GM15510 (cell line): ENCODE measurements around the gene LAMC1.

Experiments used
- POLR2A ChIP-seq: IDR thresholded peaks from 3 replicates; pipeline ENCODE4 v1.6.1; 2011; ENCODE audit warnings: borderline replicate concordance; ENCODE audit not compliant: insufficient read length; ENCODE audit errors: extremely low read depth

The LAMC1 gene

GRCh38 chr1:183075861-183076260 lies 52.6 kb downstream of the LAMC1 start:
- no peak for TF ChIP-seq POLR2A

- no peak for TF ChIP-seq POLR2A
Measured at GRCh38 chr1:183077097-183077496, 53.9 kb downstream of the LAMC1 start.

- TF ChIP-seq POLR2A: no peak
Measured at GRCh38 chr1:183079712-183080388, 56.6 kb downstream of the LAMC1 start.

- TF ChIP-seq POLR2A: no peak
Measured at GRCh38 chr1:183080406-183080805, 57.2 kb downstream of the LAMC1 start.

GRCh38 chr1:183081402-183082120 lies 58.3 kb downstream of the LAMC1 start:
- TF ChIP-seq POLR2A: no peak

- TF ChIP-seq POLR2A: no peak
Measured at GRCh38 chr1:183082650-183083049, 59.4 kb downstream of the LAMC1 start.

- no peak for TF ChIP-seq POLR2A
Measured at GRCh38 chr1:183087001-183087400, 63.8 kb downstream of the LAMC1 start.

- no peak for TF ChIP-seq POLR2A
Measured at GRCh38 chr1:183089025-183089639, 65.9 kb downstream of the LAMC1 start.

GRCh38 chr1:183090391-183091006 lies 67.3 kb downstream of the LAMC1 start:
- TF ChIP-seq POLR2A: no peak

GRCh38 chr1:183091181-183091580 lies 68.0 kb downstream of the LAMC1 start:
- TF ChIP-seq POLR2A: no peak

GRCh38 chr1:183092350-183092749 lies 69.1 kb downstream of the LAMC1 start:
- TF ChIP-seq POLR2A: no peak

- TF ChIP-seq POLR2A: no peak
Measured at GRCh38 chr1:183093066-183093668, 69.9 kb downstream of the LAMC1 start.

GRCh38 chr1:183093786-183094298 lies 70.6 kb downstream of the LAMC1 start:
- no peak for TF ChIP-seq POLR2A

GRCh38 chr1:183094351-183094750 lies 71.1 kb downstream of the LAMC1 start:
- TF ChIP-seq POLR2A: no peak

- TF ChIP-seq POLR2A: no peak
Measured at GRCh38 chr1:183096351-183096750, 73.1 kb downstream of the LAMC1 start.

- no peak for TF ChIP-seq POLR2A
Measured at GRCh38 chr1:183096894-183097293, 73.7 kb downstream of the LAMC1 start.
